Measurements from ENCODE around the gene NACC2.

Gene NACC2

DNA sequence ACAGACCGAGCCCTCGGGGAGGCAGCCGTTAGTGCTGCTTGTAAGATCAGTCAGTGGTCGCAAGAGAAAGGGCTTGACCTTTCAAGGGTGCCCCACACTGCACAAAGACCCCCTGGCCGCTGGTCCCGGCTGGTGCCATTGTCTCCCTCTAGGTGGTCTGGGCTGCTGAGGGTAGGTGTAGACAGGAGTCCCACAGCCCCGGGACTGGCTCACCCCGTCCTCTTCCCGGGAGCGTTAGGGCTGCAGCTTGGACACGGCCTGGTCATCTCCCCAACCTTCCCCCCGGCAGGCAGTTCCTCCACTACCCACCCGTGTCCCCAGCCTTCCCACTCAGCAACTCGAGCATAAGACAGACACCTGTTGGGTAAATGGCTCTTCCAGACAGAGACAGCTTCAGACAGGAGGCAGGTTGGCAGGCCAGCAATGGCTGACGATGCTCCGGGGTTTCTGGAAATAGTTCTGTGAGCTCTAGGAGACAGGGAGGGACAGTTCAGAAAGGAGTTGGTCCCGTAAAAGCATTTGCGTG, 38.9 kb upstream of the NACC2 start:
- no peak overlapping the region for H3K4me3 ChIP-seq (ENCODE audit: control insufficient read depth, low read depth, low read length)
- DNase-seq (ENCODE audit: low read depth), result no peak
- no peak for TF ChIP-seq CTCF (IDR thresholded peaks at IDR 0.05; ENCODE audit: control insufficient read depth, insufficient read depth, low read depth, low read length, missing control alignments)

DNA sequence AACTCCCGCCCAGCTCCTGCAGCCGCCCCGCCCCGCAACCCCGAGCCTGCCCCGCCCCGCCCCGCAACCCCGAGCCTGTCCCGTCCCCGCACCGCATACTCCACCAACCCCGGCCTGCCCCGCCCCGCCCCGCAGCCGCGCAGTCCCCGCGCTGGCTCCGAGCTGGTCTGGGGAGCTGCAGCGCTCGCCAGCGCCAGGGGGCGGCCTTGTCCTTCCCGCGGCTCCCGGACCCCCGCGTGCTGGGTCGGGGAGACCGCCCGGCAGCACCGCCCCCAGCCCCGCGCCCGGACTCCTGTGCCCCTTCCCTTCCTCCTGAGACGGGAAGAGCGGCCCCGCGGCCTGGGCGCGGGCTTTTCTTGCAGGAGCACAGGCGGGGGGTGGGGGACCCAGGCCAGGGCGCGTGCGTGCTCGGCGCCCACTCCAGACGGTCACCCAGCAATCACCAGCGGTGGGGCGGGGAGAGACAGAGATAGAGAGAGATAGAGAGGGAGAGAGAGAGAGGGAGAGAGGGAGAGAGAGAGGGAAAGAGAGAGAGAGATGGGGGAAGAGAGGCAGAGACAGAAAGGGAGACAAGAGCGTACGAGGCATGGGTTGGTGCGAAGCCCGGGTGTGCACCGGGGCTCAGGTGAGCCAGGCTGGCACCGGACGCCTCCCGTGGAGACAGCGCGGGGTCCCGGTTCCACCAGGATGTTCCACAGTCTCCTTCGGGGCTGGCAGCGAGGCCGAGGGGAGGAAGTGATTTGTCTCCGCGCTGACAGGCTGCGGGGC, 38.3 kb upstream of the NACC2 start:
- peak; percentile 30 for TF ChIP-seq CTCF (IDR thresholded peaks at IDR 0.05; ENCODE audit: control insufficient read depth, insufficient read depth, low read depth, low read length, missing control alignments)
- H3K4me3 ChIP-seq (ENCODE audit: control insufficient read depth, low read depth, low read length), result no peak overlapping the region
- DNase-seq (ENCODE audit: low read depth), result no peak

DNA sequence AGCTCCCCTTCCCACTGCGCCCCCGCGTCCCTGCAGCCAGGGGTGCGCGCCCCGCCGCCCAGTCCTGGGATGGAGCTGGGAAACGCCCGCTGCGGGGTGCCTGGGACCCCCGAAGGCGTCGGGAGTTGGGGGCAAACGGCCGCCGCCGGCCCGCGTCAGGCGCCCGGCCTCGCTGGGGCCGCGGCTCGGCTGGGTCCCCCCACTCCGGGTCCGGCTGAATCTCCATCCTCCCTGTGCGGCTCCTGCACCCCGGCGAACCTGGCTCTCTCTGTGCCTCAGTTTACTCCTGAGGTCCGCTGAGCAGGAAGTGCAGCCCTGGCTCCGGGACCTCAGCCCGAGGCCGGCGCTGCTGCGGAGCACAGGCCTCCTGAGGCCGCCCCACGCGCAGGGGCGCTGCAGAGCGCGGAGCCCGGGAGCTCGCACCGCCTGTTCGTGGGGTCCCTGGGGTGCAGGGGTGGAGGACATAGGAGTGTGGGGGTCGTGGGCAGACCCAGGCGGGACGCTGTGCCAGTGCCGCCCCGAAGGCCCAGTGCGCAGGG, 37.5 kb upstream of the NACC2 start:
- no peak for DNase-seq (ENCODE audit: low read depth)
- no peak for TF ChIP-seq CTCF (IDR thresholded peaks at IDR 0.05; ENCODE audit: control insufficient read depth, insufficient read depth, low read depth, low read length, missing control alignments)
- no peak overlapping the region for H3K4me3 ChIP-seq (ENCODE audit: control insufficient read depth, low read depth, low read length)

DNA sequence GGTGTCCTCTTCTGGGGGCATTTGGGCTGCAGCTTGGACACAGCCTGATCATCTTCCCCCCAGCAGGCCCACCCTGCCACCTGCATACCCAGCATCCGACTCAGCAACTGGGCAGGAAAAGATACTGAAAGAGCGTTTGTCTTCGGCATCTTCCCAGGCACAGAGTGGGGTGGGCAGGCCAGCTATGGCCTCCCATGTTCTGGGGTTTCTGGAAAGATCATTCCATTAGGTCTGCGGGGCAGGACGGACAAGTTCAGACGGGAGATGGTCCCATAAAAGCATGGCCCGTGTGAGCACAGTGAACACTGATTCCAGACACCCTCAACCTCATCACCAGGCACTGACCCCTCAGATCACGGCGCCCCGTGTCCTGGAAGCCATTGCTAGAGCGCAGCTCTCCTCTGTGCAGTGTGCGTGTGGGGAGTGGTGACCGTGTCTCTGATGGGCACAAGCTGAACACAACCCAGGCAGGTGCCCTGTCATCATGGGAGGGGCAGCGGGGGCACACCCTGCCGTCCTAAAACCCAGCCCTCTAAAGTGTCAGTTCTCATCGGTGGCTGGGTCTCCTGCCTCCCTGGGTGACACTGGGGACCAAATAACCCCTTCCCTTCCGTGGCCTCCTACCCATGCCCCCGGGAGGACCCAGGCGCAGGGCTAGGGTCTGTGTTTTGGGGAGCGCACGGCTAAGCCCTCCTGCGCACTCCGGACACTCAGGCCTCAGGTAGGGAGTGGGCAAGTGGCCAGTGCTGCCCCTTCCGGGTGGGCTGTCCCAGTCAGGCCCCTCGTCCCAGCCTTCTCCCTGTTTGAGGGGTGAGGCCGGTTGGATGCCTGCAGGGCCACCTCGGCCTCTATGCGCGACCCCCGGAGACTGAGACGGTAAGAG, 36.8 kb upstream of the NACC2 start:
- no peak for TF ChIP-seq CTCF (IDR thresholded peaks at IDR 0.05; ENCODE audit: control insufficient read depth, insufficient read depth, low read depth, low read length, missing control alignments)
- no peak for DNase-seq (ENCODE audit: low read depth)
- no peak overlapping the region for H3K4me3 ChIP-seq (ENCODE audit: control insufficient read depth, low read depth, low read length)

- TF ChIP-seq CTCF (IDR thresholded peaks at IDR 0.05; ENCODE audit: control insufficient read depth, insufficient read depth, low read depth, low read length, missing control alignments), result no peak
- DNase-seq (ENCODE audit: low read depth), result no peak
- H3K4me3 ChIP-seq (ENCODE audit: control insufficient read depth, low read depth, low read length), result no peak overlapping the region
These were observed 34.1 kb upstream of the NACC2 start for GRCh38 chr9:136129176-136129575.

GRCh38 chr9:136128436-136128835, 33.3 kb upstream of the NACC2 start:
- no peak for TF ChIP-seq CTCF (IDR thresholded peaks at IDR 0.05; ENCODE audit: control insufficient read depth, insufficient read depth, low read depth, low read length, missing control alignments)
- no peak for DNase-seq (ENCODE audit: low read depth)
- H3K4me3 ChIP-seq (ENCODE audit: control insufficient read depth, low read depth, low read length), result no peak overlapping the region
